HUDEP-2 (cell line): ENCODE data around the gene NUP98.
"Not testable (repeated sequence)": the region's sequence is repeated elsewhere in the genome, so short reads cannot be mapped to it uniquely, and the experiment has no call there.

ENCODE experiments used
- DNase-seq, 76 experiments: peaks; one replicate each; lab custom pipeline; 2025; ENCODE audit not compliant: unreplicated experiment in 76 of 76; lab: John Stamatoyannopoulos, UW

Gene NUP98

GRCh38 chr11:3827434-3828186 lies 30.3 kb upstream of the NUP98 start:
- DNase-seq: no peak

GRCh38 chr11:3826721-3827120 lies 29.4 kb upstream of the NUP98 start:
- no peak for DNase-seq

GRCh38 chr11:3825473-3826154 lies 28.3 kb upstream of the NUP98 start:
- peak in 2 of 76 experiments; percentile 9 to 16 for DNase-seq

- DNase-seq: peak in 72 of 76 experiments; percentile 11 to 91 (median 72)
These were observed 27.5 kb upstream of the NUP98 start for GRCh38 chr11:3824714-3825472.

- DNase-seq: no peak
These were observed 26.6 kb upstream of the NUP98 start for GRCh38 chr11:3823762-3824506.

- DNase-seq: peak in 1 of 76 experiments; percentile 35
These were observed 25.9 kb upstream of the NUP98 start for GRCh38 chr11:3823303-3823702.

- no peak for DNase-seq
These were observed 25.0 kb upstream of the NUP98 start for GRCh38 chr11:3822312-3822711.

GRCh38 chr11:3820971-3821370 lies 23.6 kb upstream of the NUP98 start:
- DNase-seq: no peak

GRCh38 chr11:3817181-3817800 lies 19.9 kb upstream of the NUP98 start:
- DNase-seq: peak in 46 of 76 experiments; percentile 8 to 64 (median 32)

- no peak for DNase-seq
These were observed 19.3 kb upstream of the NUP98 start for GRCh38 chr11:3816673-3817072.

GRCh38 chr11:3815845-3816244 lies 18.5 kb upstream of the NUP98 start:
- no peak for DNase-seq

- not testable (repeated sequence) for DNase-seq
These were observed 17.5 kb upstream of the NUP98 start for GRCh38 chr11:3814832-3815231.

- DNase-seq: no peak
These were observed 13.6 kb upstream of the NUP98 start for GRCh38 chr11:3810951-3811350.

- no peak for DNase-seq
These were observed 13.1 kb upstream of the NUP98 start for GRCh38 chr11:3810446-3810845.

GRCh38 chr11:3809624-3809928 lies 12.2 kb upstream of the NUP98 start:
- no peak for DNase-seq

- peak in 40 of 76 experiments; percentile 10 to 66 (median 34) for DNase-seq
These were observed 11.7 kb upstream of the NUP98 start for GRCh38 chr11:3808861-3809623.

- peak in 50 of 76 experiments; percentile 15 to 64 (median 40) for DNase-seq
These were observed 10.8 kb upstream of the NUP98 start, which contains the start of gene PGAP2 for GRCh38 chr11:3807909-3808860. Gene PGAP2, plus strand, starts transcription at chr11:3808560. Its CDS starts 2,700 bp downstream, at chr11:3811260.

GRCh38 chr11:3803726-3804495 lies 6.6 kb upstream of the NUP98 start:
- no peak for DNase-seq
